WERI-Rb-1 (cell line): ENCODE data around the gene HSD17B2.
"Not testable (repeated sequence)": the region's sequence is repeated elsewhere in the genome, so short reads cannot be mapped to it uniquely, and the experiment has no call there.

Experiments used
- DNase-seq: peaks from one replicate; pipeline ENCODE4 v3.0.0-alpha.2; 2020
- H3K27ac ChIP-seq: fragments of 250-450 bp; sonication (Bioruptor Pico); 2 replicates; pipeline ENCODE4 v1.5.1; 2020; ENCODE audit warnings: mild to moderate bottlenecking, moderate library complexity
- H3K27me3 ChIP-seq: fragments of 250-450 bp; sonication (Bioruptor Pico); 2 replicates; pipeline ENCODE4 v1.5.1; 2021; ENCODE audit warnings: mild to moderate bottlenecking, low read depth, moderate library complexity; ENCODE audit not compliant: insufficient read depth, severe bottlenecking
- H3K36me3 ChIP-seq: fragments of 250-450 bp; sonication (Bioruptor Pico); 2 replicates; pipeline ENCODE4 v1.5.1; 2020; ENCODE audit warnings: mild to moderate bottlenecking, moderate library complexity
- H3K4me3 ChIP-seq: 2 replicates; pipeline ENCODE4 v1.5.1; 2011; ENCODE audit warnings: low read depth, mild to moderate bottlenecking, control low read depth, low read length
- H3K9me3 ChIP-seq: fragments of 250-450 bp; sonication (Bioruptor Pico); 2 replicates; pipeline ENCODE4 v1.5.1; 2021; ENCODE audit warnings: mild to moderate bottlenecking, moderate library complexity; ENCODE audit not compliant: severe bottlenecking
- CTCF ChIP-seq: IDR thresholded peaks from 2 replicates; pipeline ENCODE4 v1.5.1; 2011; ENCODE audit warnings: low read depth, mild to moderate bottlenecking, control low read depth, inconsistent platforms, low read length

Gene HSD17B2

GRCh38 chr16:82108774-82109173 lies 73.7 kb downstream of the HSD17B2 start:
- no peak overlapping the region for H3K27ac ChIP-seq
- TF ChIP-seq CTCF: no peak
- no peaks in the 10 kb centered on the region for H3K36me3 ChIP-seq
- H3K4me3 ChIP-seq: no peak overlapping the region
- no peaks in the 10 kb centered on the region for H3K27me3 ChIP-seq
- DNase-seq: no peak
- no peaks in the 10 kb centered on the region for H3K9me3 ChIP-seq

- H3K27me3 ChIP-seq: not testable (repeated sequence)
Measured at GRCh38 chr16:82109266-82109665, 74.2 kb downstream of the HSD17B2 start.

DNA sequence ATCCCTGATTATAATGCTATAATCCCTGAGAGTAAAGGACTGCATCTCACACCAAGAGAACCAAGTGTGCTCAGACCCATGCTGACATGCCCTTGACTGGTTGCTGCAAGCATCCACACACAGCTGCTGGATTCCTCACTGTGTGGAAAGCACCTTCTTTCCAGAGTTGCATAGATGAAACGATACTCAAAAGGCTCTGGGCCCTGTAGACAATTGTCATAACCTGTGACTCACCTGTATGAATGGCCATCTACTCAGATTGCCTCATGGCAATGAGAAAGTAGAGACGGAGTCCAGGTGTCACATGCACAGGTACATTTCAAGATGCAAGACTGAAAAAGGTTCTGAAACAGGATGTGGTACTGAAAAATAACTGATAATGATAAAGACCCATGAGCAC lies 76.9 kb downstream of the HSD17B2 start:
- Histone ChIP-seq H3K36me3 (no peaks in the 10 kb centered on the region), H3K27ac (no peak overlapping the region), H3K27me3 (no peaks in the 10 kb centered on the region), H3K4me3 (no peak overlapping the region), H3K9me3 (no peaks in the 10 kb centered on the region)
- no peak for TF ChIP-seq CTCF
- DNase-seq: no peak

More at GRCh38 chr16:82109266-82109665, 74.2 kb downstream of the HSD17B2 start:
- not testable (repeated sequence) for H3K9me3 ChIP-seq, DNase-seq, H3K4me3 ChIP-seq, H3K27ac ChIP-seq, H3K36me3 ChIP-seq

DNA sequence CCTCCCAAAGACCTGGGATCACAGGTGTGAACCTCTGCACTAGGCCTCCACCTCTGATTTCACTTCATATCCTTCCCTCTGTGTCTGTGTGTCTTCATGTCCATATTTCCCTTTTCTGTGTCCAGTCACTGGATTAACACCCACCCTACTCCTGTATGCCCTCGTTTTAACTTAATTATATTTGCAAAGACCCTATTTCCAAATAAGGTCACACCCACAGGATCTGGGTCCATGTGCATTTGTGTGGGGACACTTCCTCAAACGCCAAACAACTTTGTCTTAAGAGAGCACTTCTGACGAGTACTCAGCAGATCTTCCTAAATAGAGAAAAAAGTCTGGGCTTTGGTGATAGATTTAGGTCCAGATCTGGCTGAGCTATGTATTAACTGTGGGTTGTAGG lies 78.7 kb downstream of the HSD17B2 start:
- no peak for TF ChIP-seq CTCF
- H3K4me3 ChIP-seq: no peak overlapping the region
- no peak overlapping the region for H3K27ac ChIP-seq
- H3K27me3 ChIP-seq: no peaks in the 10 kb centered on the region
- H3K36me3 ChIP-seq: no peaks in the 10 kb centered on the region
- DNase-seq: no peak
- H3K9me3 ChIP-seq: no peaks in the 10 kb centered on the region

DNA sequence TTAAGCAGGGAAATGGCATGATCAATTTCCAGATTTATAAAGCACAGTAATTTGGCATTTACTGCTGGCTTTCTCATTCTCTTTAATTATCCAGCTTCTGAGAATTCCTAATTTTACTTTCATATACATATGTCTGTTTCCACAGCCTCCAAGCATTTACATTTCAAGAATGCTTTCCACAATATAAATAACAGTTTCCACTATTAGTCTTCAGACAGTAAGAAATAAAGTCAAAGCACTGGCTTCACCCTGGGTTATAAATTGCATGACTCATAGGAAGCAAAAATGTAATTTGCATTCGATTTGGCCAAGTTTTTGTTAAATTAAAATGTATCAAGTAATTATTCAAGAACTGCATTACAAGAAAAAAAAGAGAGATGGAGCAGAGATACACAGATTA lies 81.5 kb downstream of the HSD17B2 start:
- H3K36me3 ChIP-seq: no peaks in the 10 kb centered on the region
- DNase-seq: no peak
- no peaks in the 10 kb centered on the region for H3K27me3 ChIP-seq
- H3K4me3 ChIP-seq: no peak overlapping the region
- H3K27ac ChIP-seq: no peak overlapping the region
- TF ChIP-seq CTCF: no peak
- no peaks in the 10 kb centered on the region for H3K9me3 ChIP-seq

DNA sequence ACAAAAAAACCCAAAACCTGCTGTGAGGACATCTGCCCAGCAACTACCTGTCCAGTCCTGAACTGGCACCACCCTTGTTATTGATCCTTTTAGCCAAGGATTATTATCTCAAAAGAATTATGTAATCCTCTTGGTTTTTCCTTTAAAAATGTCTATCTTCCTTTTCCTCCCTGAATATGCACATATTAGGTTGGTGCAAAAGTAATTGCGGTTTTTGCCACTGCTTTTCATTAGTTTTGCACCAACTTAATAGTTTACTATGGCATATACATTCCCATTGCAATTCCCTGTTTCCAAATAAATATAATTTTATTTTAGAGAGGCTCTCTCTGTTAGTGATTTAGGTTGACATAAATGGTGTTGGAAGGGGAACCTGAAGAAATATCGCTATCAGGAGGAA lies 83.7 kb downstream of the HSD17B2 start:
- H3K9me3 ChIP-seq: no peaks in the 10 kb centered on the region
- H3K27ac ChIP-seq: no peak overlapping the region
- no peak for DNase-seq
- H3K36me3 ChIP-seq: no peaks in the 10 kb centered on the region
- H3K27me3 ChIP-seq: no peaks in the 10 kb centered on the region
- TF ChIP-seq CTCF: no peak
- H3K4me3 ChIP-seq: no peak overlapping the region

GRCh38 chr16:82119405-82119804 lies 84.4 kb downstream of the HSD17B2 start:
- Histone ChIP-seq H3K27me3 (no peaks in the 10 kb centered on the region), H3K4me3 (no peak overlapping the region), H3K27ac (no peak overlapping the region), H3K36me3 (no peaks in the 10 kb centered on the region), H3K9me3 (no peaks in the 10 kb centered on the region)
- TF ChIP-seq CTCF: no peak
- no peak for DNase-seq
